Endothelial cell of umbilical vein (primary cell): ENCODE data around the gene GAD2.

Source experiments
- CTCF ChIP-seq, 2 donors: IDR thresholded peaks; 1 replicate in 1 of 2; 2 replicates in 1 of 2; pipeline ENCODE4 v1.5.1; 2011; ENCODE audit warnings: low read length in 2 of 2, mild to moderate bottlenecking in 2 of 2, moderate library complexity in 2 of 2, control low read depth in 1 of 2, inconsistent platforms in 1 of 2, low read depth in 1 of 2; ENCODE audit not compliant: insufficient read depth in 1 of 2; ENCODE audit errors: extremely low read depth in 1 of 2
- EZH2 ChIP-seq: IDR thresholded peaks from 2 replicates; pipeline ENCODE4 v1.6.1; 2012; ENCODE audit warnings: borderline replicate concordance, low read depth, mild to moderate bottlenecking, moderate library complexity, low read length, inconsistent platforms; ENCODE audit not compliant: severe bottlenecking
- FOS ChIP-seq: IDR thresholded peaks from 2 replicates; pipeline ENCODE4 v1.6.1; 2011; ENCODE audit warnings: mild to moderate bottlenecking, low read length, moderate library complexity, borderline replicate concordance; ENCODE audit not compliant: insufficient read depth
- GATA2 ChIP-seq: IDR thresholded peaks from 2 replicates; pipeline ENCODE4 v1.7.0; 2011; ENCODE audit warnings: low read depth, mild to moderate bottlenecking, moderate library complexity, mixed read lengths, low read length; ENCODE audit not compliant: insufficient read length, insufficient read depth
- JUN ChIP-seq: IDR thresholded peaks from 2 replicates; pipeline ENCODE4 v1.6.1; 2011; ENCODE audit warnings: borderline replicate concordance, low read depth; ENCODE audit not compliant: insufficient read length, insufficient read depth
- MAX ChIP-seq: IDR thresholded peaks from 2 replicates; pipeline ENCODE4 v1.6.1; 2011; ENCODE audit not compliant: insufficient read depth, insufficient read length
- MYC ChIP-seq: IDR thresholded peaks from one replicate; pipeline ENCODE4 v1.6.1; 2011; ENCODE audit warnings: mild to moderate bottlenecking, low read depth, low read length
- POLR2A ChIP-seq: IDR thresholded peaks from 2 replicates; pipeline ENCODE4 v1.6.1; 2012; ENCODE audit warnings: low read depth, mild to moderate bottlenecking, control low read depth, low read length
- POLR2AphosphoS5 ChIP-seq: IDR thresholded peaks from 2 replicates; pipeline ENCODE4 v1.6.1; 2012; ENCODE audit warnings: low read depth, mild to moderate bottlenecking, control low read depth, low read length, moderate library complexity; ENCODE audit not compliant: insufficient read depth

GRCh38 chr10:26331371-26331770 is 114.8 kb downstream of the GAD2 start:
- no peak for TF ChIP-seq CTCF (IDR thresholded peaks at IDR 0.05; ENCODE audit: extremely low read depth in 1 of 2, insufficient read depth in 1 of 2, low read depth in 1 of 2, low read length in 2 of 2)
- TF ChIP-seq POLR2A, result no peak
- TF ChIP-seq EZH2, result no peak
- TF ChIP-seq POLR2AphosphoS5, result no peak
- no peak for TF ChIP-seq MAX
- TF ChIP-seq JUN, result no peak
- TF ChIP-seq GATA2, result no peak
- TF ChIP-seq MYC, result no peak
- no peak for TF ChIP-seq FOS
